T-helper 1 cell treated with Interleukin-12 subunit alpha and Interleukin-12 subunit beta and Interleukin-4 antibody, amounts not matched to agents 30 μg/mL and 1 μg/mL, for 36 hours (primary cell): ENCODE data around the gene RAB11FIP5.
"Not testable (repeated sequence)": the region's sequence is repeated elsewhere in the genome, so short reads cannot be mapped to it uniquely, and the experiment has no call there.

Experiments used
- H3K27ac Mint-ChIP-seq: one replicate; pipeline ENCODE4 v1.8.0; 2021; ENCODE audit warnings: mild to moderate bottlenecking, mixed read lengths
- H3K27me3 Mint-ChIP-seq: one replicate; pipeline ENCODE4 v1.8.0; 2021; ENCODE audit warnings: low read depth, mixed read lengths
- H3K36me3 Mint-ChIP-seq: one replicate; pipeline ENCODE4 v1.8.0; 2021; ENCODE audit warnings: low read depth, mixed read lengths
- H3K4me1 Mint-ChIP-seq: one replicate; pipeline ENCODE4 v1.8.0; 2021; ENCODE audit warnings: low read depth, mixed read lengths
- H3K4me3 Mint-ChIP-seq: one replicate; pipeline ENCODE4 v1.8.0; 2021; ENCODE audit warnings: mild to moderate bottlenecking, moderate library complexity, mixed read lengths
- H3K9me3 Mint-ChIP-seq: one replicate; pipeline ENCODE4 v1.8.0; 2021; ENCODE audit warnings: mixed read lengths

RAB11FIP5 gene

GRCh38 chr2:73072129-73072395, 40.7 kb downstream of the RAB11FIP5 start:
- Mint-ChIP-seq H3K27ac (peak overlapping the region; percentile 92), H3K9me3 (no peaks in the 10 kb centered on the region), H3K27me3 (peaks cover 19% of the 10 kb centered on the region), H3K4me1 (peaks cover 18% of the 10 kb centered on the region), H3K36me3 (peaks cover 11% of the 10 kb centered on the region), H3K4me3 (peak overlapping the region; percentile 91)

GRCh38 chr2:73071360-73072128, 41.2 kb downstream of the RAB11FIP5 start, which contains the start of gene SFXN5:
Gene SFXN5 (minus strand): TSS chr2:73071712. CDS start chr2:73071705, 7 bp downstream.
- Mint-ChIP-seq H3K36me3 (peaks cover 11% of the 10 kb centered on the region), H3K9me3 (no peaks in the 10 kb centered on the region), H3K27me3 (peaks cover 19% of the 10 kb centered on the region), H3K4me1 (peaks cover 18% of the 10 kb centered on the region), H3K4me3 (peak within 1 kb of the TSS; percentile 91), H3K27ac (peak within 1 kb of the TSS; percentile 92)

- H3K36me3 Mint-ChIP-seq = peaks cover 12% of the 10 kb centered on the region
- no peaks in the 10 kb centered on the region for H3K9me3 Mint-ChIP-seq
- H3K4me1 Mint-ChIP-seq = peaks cover 21% of the 10 kb centered on the region
Observed at GRCh38 chr2:73070643-73071359, 41.9 kb downstream of the RAB11FIP5 start.

GRCh38 chr2:73069855-73070642, 42.7 kb downstream of the RAB11FIP5 start:
- H3K27me3 Mint-ChIP-seq = peaks cover 19% of the 10 kb centered on the region
- H3K4me1 Mint-ChIP-seq = peaks cover 23% of the 10 kb centered on the region

More at GRCh38 chr2:73070643-73071359, 41.9 kb downstream of the RAB11FIP5 start:
- H3K4me3 Mint-ChIP-seq = peak overlapping the region; percentile 91
- H3K27ac Mint-ChIP-seq = peak overlapping the region; percentile 92
- H3K27me3 Mint-ChIP-seq = peaks cover 19% of the 10 kb centered on the region

GRCh38 chr2:73069041-73069854, 43.5 kb downstream of the RAB11FIP5 start:
- peaks cover 19% of the 10 kb centered on the region for H3K27me3 Mint-ChIP-seq
- H3K4me1 Mint-ChIP-seq = peaks cover 26% of the 10 kb centered on the region
- H3K27ac Mint-ChIP-seq = peak overlapping the region; percentile 81
- H3K9me3 Mint-ChIP-seq = no peaks in the 10 kb centered on the region
- peak overlapping the region; percentile 90 for H3K4me3 Mint-ChIP-seq
- peaks cover 12% of the 10 kb centered on the region for H3K36me3 Mint-ChIP-seq

More at GRCh38 chr2:73069855-73070642, 42.7 kb downstream of the RAB11FIP5 start:
- peaks cover 13% of the 10 kb centered on the region for H3K36me3 Mint-ChIP-seq
- H3K9me3 Mint-ChIP-seq = no peaks in the 10 kb centered on the region
- peak overlapping the region; percentile 81 for H3K27ac Mint-ChIP-seq
- H3K4me3 Mint-ChIP-seq = peak overlapping the region; percentile 90

- peaks cover 19% of the 10 kb centered on the region for H3K27me3 Mint-ChIP-seq
- H3K4me1 Mint-ChIP-seq = peaks cover 26% of the 10 kb centered on the region
- H3K36me3 Mint-ChIP-seq = peaks cover 10% of the 10 kb centered on the region
- H3K9me3 Mint-ChIP-seq = no peaks in the 10 kb centered on the region
- no peak overlapping the region for H3K27ac Mint-ChIP-seq
- no peak overlapping the region for H3K4me3 Mint-ChIP-seq
Observed at GRCh38 chr2:73068147-73068546, 44.6 kb downstream of the RAB11FIP5 start.

- peaks cover 25% of the 10 kb centered on the region for H3K4me1 Mint-ChIP-seq
- no peak overlapping the region for H3K4me3 Mint-ChIP-seq
- H3K27ac Mint-ChIP-seq = no peak overlapping the region
- H3K9me3 Mint-ChIP-seq = no peaks in the 10 kb centered on the region
- H3K27me3 Mint-ChIP-seq = peaks cover 19% of the 10 kb centered on the region
- H3K36me3 Mint-ChIP-seq = peaks cover 10% of the 10 kb centered on the region
Observed at GRCh38 chr2:73067043-73067442, 45.7 kb downstream of the RAB11FIP5 start.

GRCh38 chr2:73065070-73065469, 47.7 kb downstream of the RAB11FIP5 start:
- H3K27ac Mint-ChIP-seq, H3K36me3 Mint-ChIP-seq, H3K9me3 Mint-ChIP-seq, H3K4me3 Mint-ChIP-seq: not testable (repeated sequence)
- peaks cover 16% of the 10 kb centered on the region for H3K27me3 Mint-ChIP-seq
- H3K4me1 Mint-ChIP-seq = peaks cover 23% of the 10 kb centered on the region

- H3K4me3 Mint-ChIP-seq = no peak overlapping the region
- H3K27me3 Mint-ChIP-seq = peaks cover 7% of the 10 kb centered on the region
- H3K9me3 Mint-ChIP-seq = no peaks in the 10 kb centered on the region
- H3K4me1 Mint-ChIP-seq = peaks cover 17% of the 10 kb centered on the region
- peaks cover 6% of the 10 kb centered on the region for H3K36me3 Mint-ChIP-seq
- H3K27ac Mint-ChIP-seq = no peak overlapping the region
Observed at GRCh38 chr2:73063909-73064875, 48.6 kb downstream of the RAB11FIP5 start.

- peaks cover 1% of the 10 kb centered on the region for H3K27me3 Mint-ChIP-seq
- no peaks in the 10 kb centered on the region for H3K9me3 Mint-ChIP-seq
- peaks cover 6% of the 10 kb centered on the region for H3K36me3 Mint-ChIP-seq
- H3K27ac Mint-ChIP-seq = no peak overlapping the region
- peaks cover 12% of the 10 kb centered on the region for H3K4me1 Mint-ChIP-seq
- no peak overlapping the region for H3K4me3 Mint-ChIP-seq
Observed at GRCh38 chr2:73063472-73063871, 49.3 kb downstream of the RAB11FIP5 start.

- H3K27ac Mint-ChIP-seq = no peak overlapping the region
- H3K4me1 Mint-ChIP-seq = peaks cover 2% of the 10 kb centered on the region
- no peaks in the 10 kb centered on the region for H3K27me3 Mint-ChIP-seq
- no peak overlapping the region for H3K4me3 Mint-ChIP-seq
- H3K36me3 Mint-ChIP-seq = peaks cover 3% of the 10 kb centered on the region
- H3K9me3 Mint-ChIP-seq = peaks cover 8% of the 10 kb centered on the region
Observed at GRCh38 chr2:73059106-73059505, 53.6 kb downstream of the RAB11FIP5 start.

GRCh38 chr2:73054980-73055379, 57.8 kb downstream of the RAB11FIP5 start:
- H3K27ac Mint-ChIP-seq = no peak overlapping the region
- peaks cover 3% of the 10 kb centered on the region for H3K36me3 Mint-ChIP-seq
- peaks cover 8% of the 10 kb centered on the region for H3K9me3 Mint-ChIP-seq
- H3K4me1 Mint-ChIP-seq = no peaks in the 10 kb centered on the region
- H3K27me3 Mint-ChIP-seq = no peaks in the 10 kb centered on the region
- H3K4me3 Mint-ChIP-seq = no peak overlapping the region
